Measurements from ENCODE around the gene PRKCH. TPM values are rescaled to one million over a fixed set of nuclear protein-coding genes. Genes with fewer than 3 reads are reported as not detected.

PRKCH gene
- total and polyA plus RNA-seq, 2 of the 13 experiments (the other 11 are each of a cell fraction or from before 2014, with no cell fraction given) = 0.48 to 1.3 TPM

GRCh38 chr14:61562321-61563161 is 241.2 kb downstream of the PRKCH start (continued):
- TF ChIP-seq ZGPAT (CRISPR knock-in tag; IDR thresholded peaks at IDR 0.05) (peak; percentile 32; the same call in 1 of the 2 replicates), MAFF (IDR thresholded peaks at IDR 0.05; ENCODE audit: low read depth, low read length) (peak; percentile 90), MXD4 (CRISPR knock-in tag; IDR thresholded peaks at IDR 0.05) (no peak), NR2F1 (CRISPR knock-in tag; IDR thresholded peaks at IDR 0.05) (peak; percentile 4 to 46; a peak in 1 of 4 replicates), ZNF441 (CRISPR knock-in tag; IDR thresholded peaks at IDR 0.05; ENCODE audit: borderline replicate concordance) (peak; percentile 57; the same call in 1 of the 2 replicates), ATF3 (CRISPR knock-in tag; IDR thresholded peaks at IDR 0.05) (peak; percentile 51; the same call in 1 of the 2 replicates), ZNF792 (CRISPR knock-in tag; IDR thresholded peaks at IDR 0.05) (peak; percentile 18; the same call in 1 of the 2 replicates), ZBTB39 (CRISPR knock-in tag; IDR thresholded peaks at IDR 0.05) (no peak), ARNT2 (CRISPR knock-in tag; IDR thresholded peaks at IDR 0.05; ENCODE audit: low read depth) (0 out of 2 replicates have a peak, but pooled peaks have one; percentile 12), ZMYM3 (CRISPR knock-in tag; IDR thresholded peaks at IDR 0.05) (no peak), TGIF2 (CRISPR knock-in tag; IDR thresholded peaks at IDR 0.05) (no peak), FIP1L1 (IDR thresholded peaks at IDR 0.05; ENCODE audit: borderline replicate concordance, insufficient read depth, low read depth, low read length) (no peak), ISX (CRISPR knock-in tag; conservative IDR thresholded peaks at IDR 0.05) (no peak), FOXC1 (CRISPR knock-in tag; IDR thresholded peaks at IDR 0.05; ENCODE audit: borderline replicate concordance) (no peak), ZNF720 (CRISPR knock-in tag; IDR thresholded peaks at IDR 0.05) (no peak), SALL1 (CRISPR knock-in tag; IDR thresholded peaks at IDR 0.05) (peak; percentile 55), MTF1 (CRISPR knock-in tag; IDR thresholded peaks at IDR 0.05) (no peak), HBP1 (CRISPR knock-in tag; IDR thresholded peaks at IDR 0.05; ENCODE audit: low read depth) (no peak), NR2F6 (IDR thresholded peaks at IDR 0.05) (0 out of 2 replicates have a peak, but pooled peaks have one; percentile 17), NR2F6 (CRISPR knock-in tag; IDR thresholded peaks at IDR 0.05) (peak; percentile 66), ZBTB37 (CRISPR knock-in tag; IDR thresholded peaks at IDR 0.05) (no peak), HDAC6 (IDR thresholded peaks at IDR 0.05; ENCODE audit: low read depth, low read length) (no peak), SAP130 (CRISPR knock-in tag; IDR thresholded peaks at IDR 0.05; ENCODE audit: low read depth) (peak; percentile 76), CEBPB (IDR thresholded peaks at IDR 0.05; ENCODE audit: borderline replicate concordance, low read depth, low read length) (no peak)
